GM18511 (cell line): ENCODE measurements around the gene MYL12A.
"Not testable (repeated sequence)": the region's sequence is repeated elsewhere in the genome, so short reads cannot be mapped to it uniquely, and the experiment has no call there.

Experiments used
- ATAC-seq: cut with Tn5 transposase; IDR thresholded peaks from one replicate; pipeline ENCODE4 v1.9.1; 2021; ENCODE audit warnings: mild to moderate bottlenecking, moderate library complexity; ENCODE audit not compliant: unreplicated experiment

MYL12A gene

DNA sequence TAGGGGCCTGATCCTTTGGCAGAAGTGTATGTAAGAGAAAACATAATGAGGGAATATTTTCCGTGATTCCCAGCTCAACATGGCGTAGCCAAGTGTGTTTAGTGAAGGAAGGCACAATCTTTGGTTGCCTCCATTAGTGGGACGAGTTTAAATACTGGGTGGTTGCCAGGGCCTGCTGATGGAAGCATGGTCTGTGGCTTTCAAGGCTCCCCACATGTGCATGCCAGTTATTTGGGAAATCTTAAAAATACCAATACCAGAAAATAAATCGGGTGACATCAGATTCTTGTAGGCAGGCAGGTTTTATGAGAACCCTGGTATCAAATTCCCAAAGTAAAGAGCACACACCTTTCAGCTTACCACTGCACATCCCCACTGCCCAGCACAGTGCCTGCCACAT lies 7.1 kb downstream of the MYL12A start:
- no peak for ATAC-seq

DNA sequence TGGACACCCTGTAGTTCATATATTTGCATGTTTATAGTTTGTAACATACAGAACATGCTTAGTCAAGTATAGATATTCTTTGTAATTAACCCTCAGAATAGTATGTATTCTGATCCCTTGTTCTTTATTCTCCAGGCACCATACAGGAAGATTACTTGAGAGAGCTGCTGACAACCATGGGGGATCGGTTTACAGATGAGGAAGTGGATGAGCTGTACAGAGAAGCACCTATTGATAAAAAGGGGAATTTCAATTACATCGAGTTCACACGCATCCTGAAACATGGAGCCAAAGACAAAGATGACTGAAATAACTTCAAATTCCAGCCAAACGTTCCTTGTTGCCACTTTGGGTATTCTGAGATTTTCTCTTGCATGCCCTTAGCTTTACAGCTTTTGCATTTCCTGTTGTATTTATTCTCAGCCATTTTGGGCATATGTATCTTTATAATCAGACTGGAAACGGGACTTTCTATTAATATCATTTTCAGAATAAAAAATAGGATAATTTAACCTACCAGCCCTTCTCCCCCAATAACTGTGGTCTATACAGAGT lies 8.1 kb downstream of the MYL12A start:
- no peak for ATAC-seq

DNA sequence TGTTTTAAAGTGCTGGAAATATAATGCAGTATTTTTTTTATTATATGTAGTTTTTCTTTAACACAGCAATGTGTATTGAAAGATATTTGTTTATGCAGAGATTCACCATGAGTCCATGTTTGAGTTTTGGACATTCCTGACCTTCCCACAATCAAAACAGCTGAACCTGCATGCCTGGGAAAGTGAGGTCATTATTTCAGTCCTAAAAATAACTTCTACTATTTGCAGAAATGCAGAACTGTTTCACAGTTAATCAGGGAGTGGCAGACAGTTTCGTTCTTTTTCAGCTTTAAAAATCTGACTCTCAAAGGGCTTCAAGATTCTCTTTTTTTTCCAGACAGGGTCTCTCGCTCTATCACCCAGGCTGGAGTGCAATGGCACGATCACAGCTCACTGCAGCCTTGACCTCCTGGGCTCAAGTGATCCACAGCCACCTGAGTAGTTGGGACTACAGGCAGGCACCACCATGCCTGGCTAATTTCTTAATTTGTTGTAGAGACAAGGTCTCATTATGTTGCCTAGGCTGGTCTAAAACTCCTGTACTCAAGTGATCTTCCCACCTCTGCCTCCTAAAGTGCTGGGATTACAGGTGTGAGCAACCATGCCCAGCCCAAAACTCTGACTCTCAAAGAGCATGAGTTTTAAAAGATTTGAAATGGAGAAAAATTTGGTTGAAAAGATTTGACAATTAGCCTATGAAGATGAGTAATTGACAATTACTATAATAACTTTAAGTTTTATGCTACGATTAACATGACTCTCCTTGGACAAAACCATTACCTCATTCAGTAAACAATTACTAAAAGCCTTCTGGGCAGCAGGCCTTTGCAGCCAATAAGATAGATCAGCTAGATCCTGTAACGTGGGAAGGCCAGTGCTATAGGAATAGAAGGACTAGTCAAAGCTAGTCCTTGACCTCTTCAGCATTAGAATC lies 9.4 kb downstream of the MYL12A start:
- no peak for ATAC-seq

DNA sequence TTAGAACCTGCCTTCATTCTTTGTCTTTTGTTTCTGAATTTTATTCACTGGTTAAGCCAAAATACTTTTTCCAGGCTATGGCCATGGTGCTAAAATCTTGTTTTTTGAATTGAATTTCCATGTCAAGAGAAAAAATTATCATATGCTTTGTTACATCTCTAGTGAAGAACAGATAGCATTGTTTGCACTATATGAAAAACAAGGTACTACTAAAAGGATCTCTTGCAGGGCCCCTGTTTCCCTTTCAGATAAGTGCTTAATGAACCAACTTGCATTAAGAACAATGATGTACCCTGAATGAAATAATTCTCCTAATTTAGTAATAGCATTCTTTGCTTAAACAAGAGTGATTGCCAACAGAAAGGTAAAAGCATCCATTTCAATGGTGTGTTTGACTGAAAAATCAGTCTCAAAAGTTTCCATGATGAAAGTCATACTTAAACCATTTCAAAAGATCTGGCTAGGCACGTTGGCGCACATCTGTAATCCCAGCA lies 10.1 kb downstream of the MYL12A start:
- no peak for ATAC-seq

DNA sequence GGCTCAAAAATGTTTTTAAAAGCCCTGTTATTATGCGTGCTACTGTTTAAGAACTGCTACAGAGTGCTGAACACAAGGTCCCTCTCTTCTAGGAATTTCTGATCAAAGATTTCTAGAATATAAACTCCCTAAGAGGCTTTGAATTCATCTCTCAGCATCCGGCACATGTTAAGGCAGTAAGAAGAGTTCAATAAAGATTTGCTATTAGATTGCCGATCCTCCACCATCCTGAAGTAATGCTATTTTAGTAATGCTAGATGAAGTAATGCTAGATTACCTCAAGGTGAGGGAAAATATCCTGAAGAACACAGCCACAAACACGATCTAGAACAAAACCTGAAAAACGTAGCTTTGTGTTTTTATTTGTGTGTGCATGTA lies 13.4 kb downstream of the MYL12A start:
- no peak for ATAC-seq

DNA sequence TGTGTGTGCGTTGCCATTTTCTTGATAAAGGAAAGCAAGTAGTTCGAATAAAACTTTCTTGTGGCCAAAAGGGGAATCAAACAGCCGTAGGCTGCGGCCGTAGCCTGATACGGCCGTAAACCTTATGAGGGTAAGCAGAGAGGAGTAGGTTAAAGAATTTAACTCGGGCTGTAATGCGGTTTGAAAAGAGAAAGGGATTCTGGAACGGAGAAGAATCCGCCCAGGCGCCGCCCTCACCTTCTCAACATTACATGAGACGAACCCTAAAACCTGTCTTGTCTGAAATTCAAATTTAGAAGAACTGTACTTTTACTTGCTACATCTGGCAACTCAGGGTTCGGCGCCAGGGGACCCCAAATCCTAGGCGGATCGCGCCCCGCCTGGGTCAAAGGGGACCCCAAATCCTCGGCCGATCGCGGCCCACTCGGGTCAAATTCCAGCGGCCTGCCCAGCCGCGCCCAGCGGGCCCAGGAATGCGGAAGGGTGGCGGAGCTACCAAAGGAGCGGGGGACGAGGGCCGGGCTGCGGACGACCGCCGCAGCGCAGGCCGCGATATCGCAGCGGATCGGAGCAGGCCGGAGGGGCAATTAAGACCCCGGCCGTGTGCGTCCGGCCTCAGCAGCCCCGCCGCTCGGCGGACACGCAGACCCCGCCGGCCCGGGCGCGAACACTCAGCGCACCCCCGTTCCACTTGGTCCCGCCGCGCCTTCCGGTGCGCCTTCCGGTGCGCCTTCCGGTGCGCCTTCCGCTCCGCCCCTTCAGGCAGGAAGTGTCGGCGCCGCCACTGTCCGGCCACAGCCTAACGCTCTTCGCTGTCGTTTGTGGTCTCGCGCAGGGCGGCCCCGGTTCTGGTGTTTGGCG lies 14.0 kb downstream of the MYL12A start, which contains the start of gene MYL12B:
MYL12B (plus strand) TSS at position 761 of the 861 bp plus-strand sequence. CDS start 10,766 bp downstream, outside the sequence.
- peak; percentile 88 for ATAC-seq

DNA sequence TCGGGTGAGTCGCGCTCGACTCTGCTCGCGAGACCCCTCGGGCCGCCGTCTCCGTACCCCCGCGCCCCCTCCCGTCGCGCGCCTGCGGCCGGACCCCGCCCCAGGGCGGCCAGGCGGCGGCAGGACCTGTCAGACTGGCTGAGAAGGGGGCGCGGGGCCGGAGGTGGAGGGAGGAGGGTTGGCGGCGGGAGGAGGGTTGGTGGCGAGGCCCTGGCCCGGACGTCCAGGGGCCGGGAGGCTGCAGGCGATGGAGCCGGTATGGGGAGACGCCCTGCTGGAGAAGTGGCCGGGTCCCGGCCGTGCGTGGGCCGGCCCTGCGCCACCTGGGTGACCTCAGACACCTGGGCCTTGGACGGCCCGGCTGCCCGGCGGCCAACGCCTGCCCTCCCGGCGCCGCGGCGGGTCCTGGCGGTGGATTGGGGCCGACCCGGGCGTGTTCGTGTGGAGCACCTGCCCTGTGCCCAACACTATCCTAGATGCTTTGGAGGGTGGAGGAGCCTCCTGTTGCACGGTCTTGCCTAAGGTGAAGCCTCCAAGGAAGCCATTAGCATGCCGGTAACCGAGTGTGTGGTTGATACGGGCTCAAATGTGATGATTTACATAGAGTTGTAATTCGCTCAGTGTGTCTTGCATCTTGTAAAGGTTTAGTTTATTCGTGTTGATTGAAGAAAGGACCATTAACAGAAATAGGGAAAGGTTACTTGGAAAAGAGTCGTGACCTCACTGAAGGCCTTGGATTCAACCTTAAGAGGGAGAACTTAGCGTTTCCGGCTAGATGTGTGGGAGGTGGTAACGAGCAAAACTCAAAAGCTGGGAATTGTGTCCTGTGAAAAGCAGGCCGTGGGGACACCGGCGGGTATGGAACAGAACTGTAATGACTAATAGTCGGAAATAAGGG lies 14.9 kb downstream of the MYL12A start:
- ATAC-seq, result peak; percentile 44

DNA sequence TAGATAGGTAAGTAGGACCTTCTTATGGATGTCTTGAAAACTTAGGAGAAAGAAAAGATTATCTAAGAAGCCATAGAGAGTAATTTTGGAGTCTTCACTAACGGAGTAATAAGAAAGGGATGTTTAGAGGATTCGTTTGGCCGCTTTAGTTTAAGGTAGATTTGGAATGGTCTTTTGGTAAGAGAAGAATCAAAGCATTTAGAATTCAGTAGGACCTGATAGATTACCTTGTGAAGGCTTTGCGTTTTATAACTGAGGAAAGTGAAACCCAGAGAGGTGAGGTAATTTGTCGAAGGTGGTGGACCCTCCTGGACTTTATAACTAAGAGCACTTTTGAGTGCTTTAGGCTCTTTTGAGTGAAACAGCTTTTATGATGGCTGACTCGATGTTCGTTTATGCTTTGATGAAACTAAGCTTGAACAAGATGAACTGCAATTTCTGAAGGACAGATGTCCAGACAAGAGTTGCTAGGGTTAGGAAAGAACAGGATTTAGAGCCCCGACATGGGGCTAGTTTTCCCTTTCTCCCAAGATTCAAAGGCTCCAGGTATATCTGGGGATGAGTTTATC lies 15.6 kb downstream of the MYL12A start:
- no peak for ATAC-seq

DNA sequence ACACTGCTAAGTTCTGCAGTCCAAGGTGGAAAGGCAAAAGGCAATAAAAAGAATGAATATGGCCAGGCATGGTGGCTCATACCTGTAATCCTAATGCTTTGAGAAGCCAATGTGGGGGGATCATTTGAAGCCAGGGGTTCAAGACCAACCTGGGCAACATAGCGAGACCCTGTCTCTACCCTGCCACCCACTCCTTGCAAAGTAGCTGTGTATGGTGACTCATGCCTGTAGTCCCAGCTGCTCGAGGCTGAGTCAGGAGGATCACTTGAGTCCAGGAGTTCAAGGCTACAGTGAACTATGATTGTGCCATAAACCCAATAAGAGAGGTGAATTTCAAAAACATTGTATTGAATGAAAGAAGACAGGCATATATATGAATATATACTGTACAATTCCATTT lies 16.8 kb downstream of the MYL12A start:
- ATAC-seq, result no peak

DNA sequence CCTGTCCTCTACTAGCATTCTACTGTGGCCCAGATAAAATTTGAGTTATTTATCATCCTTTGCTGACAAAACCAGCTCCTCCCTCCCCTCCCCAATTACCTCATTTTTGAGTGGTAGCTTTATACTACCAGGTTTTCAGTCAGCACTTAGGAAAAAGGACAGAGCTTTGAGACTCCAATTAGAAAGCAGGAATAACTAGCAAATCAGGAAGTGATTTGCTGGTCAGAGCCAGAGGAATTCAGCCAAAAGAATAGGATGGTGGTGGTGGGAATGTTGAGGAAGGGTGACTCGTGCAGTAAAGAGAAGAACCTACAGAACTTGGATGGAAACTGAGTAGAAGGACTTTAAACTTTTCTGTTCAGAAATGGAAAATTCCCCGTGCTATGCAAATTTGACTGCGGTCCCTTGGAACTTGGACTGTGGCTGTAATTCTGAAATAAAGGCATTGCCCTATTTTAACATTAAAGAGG lies 18.0 kb downstream of the MYL12A start:
- ATAC-seq, result no peak

DNA sequence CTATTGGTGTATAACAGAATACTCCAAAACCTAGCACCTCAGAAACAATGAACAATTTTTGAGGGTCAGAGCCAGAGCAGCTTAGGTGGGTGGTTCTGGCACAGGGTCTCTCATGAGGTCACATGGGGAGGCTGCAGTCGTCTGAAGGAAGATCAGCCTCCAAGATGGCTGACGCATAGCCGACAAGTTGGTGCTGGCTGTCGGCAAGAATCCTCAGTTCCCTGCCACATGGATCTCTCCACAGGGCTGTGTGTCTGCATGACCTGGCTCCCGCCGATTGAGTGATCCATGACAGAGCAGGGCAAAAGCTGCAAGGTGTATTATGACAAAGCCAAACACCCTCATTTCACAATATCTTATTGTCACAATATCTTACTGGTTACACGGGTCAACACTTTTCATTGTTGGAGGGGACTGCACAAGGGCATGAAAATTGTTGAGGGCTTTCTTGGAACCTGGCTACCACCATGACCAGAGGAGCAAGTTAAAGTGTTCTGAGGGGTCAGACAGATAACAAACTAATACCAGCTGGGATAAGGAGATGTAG lies 18.5 kb downstream of the MYL12A start:
- ATAC-seq, result no peak

DNA sequence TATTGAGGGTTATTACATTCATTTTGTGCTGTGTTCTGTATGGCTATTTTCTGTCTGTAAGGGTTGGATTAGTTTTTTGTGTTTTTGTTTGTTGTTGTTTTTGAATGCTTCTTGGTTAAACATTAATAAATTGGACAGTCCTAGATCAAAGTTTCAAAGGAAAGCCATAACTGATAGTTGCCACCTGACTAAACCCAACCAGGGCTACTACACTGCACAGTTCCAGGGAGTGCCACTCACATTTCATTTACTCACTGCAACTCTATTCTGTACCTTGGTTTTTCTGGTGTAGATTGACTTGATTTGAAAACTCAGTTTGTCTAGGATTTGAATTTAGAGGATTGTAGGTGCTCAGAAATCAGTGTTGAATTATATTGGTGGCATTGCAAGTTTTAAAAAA lies 20.7 kb downstream of the MYL12A start:
- ATAC-seq, result no peak

DNA sequence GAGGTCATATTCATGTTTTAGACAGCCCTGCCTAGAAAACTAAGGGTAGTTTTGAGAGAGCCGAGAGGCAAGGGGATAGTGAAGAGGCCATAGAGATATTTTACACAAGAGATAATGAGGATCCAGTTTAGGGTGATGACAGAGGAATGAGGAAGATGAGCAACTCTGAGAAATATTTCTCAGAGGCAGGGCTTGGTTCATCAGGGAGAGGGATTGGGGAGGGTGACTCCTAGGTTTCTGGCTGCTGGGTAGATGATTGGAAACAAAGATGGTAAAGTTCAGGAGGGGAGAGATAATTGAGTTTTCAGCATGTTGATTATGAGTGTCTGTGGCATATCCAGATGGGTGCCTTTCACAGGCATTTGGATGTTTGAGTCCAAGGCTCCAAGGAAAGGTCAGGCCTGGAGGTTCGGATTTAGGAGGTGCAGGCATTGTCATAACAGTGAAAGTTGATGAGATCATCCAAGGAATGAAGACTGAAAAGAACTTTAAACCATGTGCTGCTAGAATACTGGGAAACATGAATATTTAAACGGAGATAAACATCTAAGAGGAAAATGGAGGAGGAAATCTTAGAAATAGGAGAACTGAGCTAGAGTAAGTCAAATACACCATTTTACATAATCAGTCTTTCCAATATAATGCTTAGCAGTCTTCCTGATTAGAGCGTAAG lies 21.8 kb downstream of the MYL12A start:
- ATAC-seq, result no peak

DNA sequence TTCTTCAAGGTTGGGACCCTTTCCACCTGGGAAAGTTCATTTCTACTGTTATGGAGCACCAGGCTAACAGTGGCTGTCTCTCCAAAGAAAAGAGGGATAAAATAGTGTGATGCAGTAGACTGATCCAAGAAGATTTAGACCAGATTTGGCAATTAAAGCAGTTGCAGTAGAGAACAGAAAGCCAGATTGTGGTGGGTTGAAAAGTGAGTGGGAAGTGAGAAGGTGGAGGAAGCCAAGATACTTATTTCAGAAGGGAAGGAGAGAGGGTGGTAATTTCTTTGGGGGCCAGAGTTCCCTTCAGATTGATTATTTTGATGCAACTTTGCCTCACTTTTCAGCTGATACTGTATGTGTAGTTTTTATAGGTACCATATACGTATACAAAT lies 22.3 kb downstream of the MYL12A start:
- no peak for ATAC-seq

DNA sequence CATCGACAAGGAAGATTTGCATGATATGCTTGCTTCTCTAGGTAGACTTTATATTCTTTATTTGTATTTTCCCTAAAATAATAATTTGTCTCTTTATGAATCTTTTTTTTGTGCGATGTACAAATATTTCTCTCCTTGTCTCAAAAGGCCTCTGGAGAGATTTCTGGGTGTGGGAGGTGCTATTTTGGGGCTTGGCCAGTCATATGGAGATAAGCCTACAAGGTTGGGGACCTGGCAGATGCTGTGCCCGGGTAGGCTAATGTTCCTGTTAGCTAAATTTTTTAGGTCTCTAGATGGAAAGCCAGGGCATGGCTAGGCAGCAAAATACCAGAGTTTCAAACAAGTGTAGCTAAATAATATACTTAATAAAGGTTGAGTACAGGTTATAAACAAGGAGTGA lies 25.4 kb downstream of the MYL12A start:
- ATAC-seq, result no peak

DNA sequence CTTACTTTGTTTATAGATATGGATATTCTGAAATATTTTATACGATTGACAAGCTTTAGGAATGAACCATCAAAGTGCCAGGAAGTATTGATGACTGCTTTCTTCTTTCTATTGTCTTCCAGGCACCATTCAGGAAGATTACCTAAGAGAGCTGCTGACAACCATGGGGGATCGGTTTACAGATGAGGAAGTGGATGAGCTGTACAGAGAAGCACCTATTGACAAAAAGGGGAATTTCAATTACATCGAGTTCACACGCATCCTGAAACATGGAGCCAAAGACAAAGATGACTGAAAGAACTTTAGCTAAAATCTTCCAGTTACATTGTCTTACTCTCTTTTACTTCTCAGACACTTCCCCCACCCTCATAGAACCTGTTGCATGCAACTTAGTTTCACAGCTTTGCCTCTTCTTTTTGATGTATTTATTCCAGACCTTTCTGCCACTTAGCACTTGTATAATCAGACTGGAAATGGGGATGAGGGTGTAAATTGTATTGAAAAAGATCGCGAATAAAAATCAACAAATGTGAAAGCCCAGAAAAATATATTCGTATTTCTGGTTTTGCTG lies 30.1 kb downstream of the MYL12A start:
- ATAC-seq, result not testable (repeated sequence)

DNA sequence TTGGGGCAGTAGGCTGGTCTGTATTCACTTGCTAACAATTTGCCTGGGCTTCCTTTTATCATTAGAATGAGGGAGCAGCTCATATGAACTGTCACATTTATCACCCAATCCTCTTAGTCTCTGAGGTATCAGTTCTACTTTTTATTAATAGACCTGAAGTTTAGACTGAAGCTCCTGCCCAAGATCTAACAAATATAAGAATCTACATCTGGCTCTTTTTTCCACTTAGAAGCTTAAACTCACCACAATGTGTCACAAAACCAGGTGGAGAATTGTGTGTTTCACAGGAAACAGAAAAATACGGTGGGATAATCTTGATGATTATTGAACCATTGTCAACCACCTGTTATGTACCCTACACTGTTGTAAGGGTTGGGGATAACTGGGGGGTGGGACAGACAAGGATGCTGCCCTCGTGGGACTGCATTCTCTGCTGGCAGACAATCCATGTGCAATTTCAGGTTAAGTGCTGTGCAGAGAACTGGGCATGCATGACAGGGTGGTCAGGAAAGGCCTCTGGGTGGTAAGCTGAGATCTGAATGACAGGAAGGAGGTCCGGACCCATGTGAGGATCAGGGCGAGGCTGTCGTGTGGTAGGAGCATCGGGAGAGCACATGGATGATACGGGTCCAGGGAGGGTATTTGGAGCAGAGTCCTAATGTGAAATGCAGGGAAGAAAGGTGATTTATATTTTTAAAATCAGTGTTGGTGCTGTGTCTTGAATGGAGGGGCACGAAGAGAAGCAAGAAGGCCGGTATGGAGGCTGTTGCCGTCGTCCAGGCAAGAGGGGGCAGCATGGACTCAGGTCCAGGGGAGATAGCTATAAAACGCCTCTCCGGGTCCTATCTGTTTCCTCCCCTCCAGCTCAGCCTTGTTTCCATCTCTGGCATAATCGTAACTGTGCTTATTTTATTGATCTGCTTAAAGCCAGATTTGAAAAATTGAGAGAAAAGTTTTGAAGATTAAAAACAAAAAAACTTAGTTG lies 31.9 kb downstream of the MYL12A start:
- peak; percentile 92 for ATAC-seq
